ENCODE measurements around the gene SIGMAR1.
"Not testable (repeated sequence)": the region's sequence is repeated elsewhere in the genome, so short reads cannot be mapped to it uniquely, and the experiment has no call there.

The SIGMAR1 gene

GRCh38 chr9:34650816-34651215 lies 13.2 kb upstream of the SIGMAR1 start:
- DNase-seq (ENCODE audit: low read depth): no peak
- H3K4me3 ChIP-seq (ENCODE audit: low read length): no peak overlapping the region
- TF ChIP-seq CTCF (conservative IDR thresholded peaks at IDR 0.05; ENCODE audit: low read length): no peak

GRCh38 chr9:34648673-34649072 lies 11.1 kb upstream of the SIGMAR1 start:
- no peak for TF ChIP-seq CTCF (conservative IDR thresholded peaks at IDR 0.05; ENCODE audit: low read length)
- no peak for DNase-seq (ENCODE audit: low read depth)
- no peak overlapping the region for H3K4me3 ChIP-seq (ENCODE audit: low read length)

- no peak for TF ChIP-seq CTCF (conservative IDR thresholded peaks at IDR 0.05; ENCODE audit: low read length)
- H3K4me3 ChIP-seq (ENCODE audit: low read length): peak overlapping the region; percentile 88
- no peak for DNase-seq (ENCODE audit: low read depth)
Measured at GRCh38 chr9:34647651-34648050, 10.1 kb upstream of the SIGMAR1 start.

GRCh38 chr9:34647084-34647403 lies 9.5 kb upstream of the SIGMAR1 start:
- H3K4me3 ChIP-seq (ENCODE audit: low read length): peak overlapping the region; percentile 88
- DNase-seq (ENCODE audit: low read depth): no peak
- no peak for TF ChIP-seq CTCF (conservative IDR thresholded peaks at IDR 0.05; ENCODE audit: low read length)

- peak within 1 kb of the TSS; percentile 88 for H3K4me3 ChIP-seq (ENCODE audit: low read length)
- peak; percentile 61 for TF ChIP-seq CTCF (conservative IDR thresholded peaks at IDR 0.05; ENCODE audit: low read length)
- DNase-seq (ENCODE audit: low read depth): peak; percentile 81
Measured at GRCh38 chr9:34646211-34647083, 8.9 kb upstream of the SIGMAR1 start, which contains the start of gene GALT. Gene GALT (plus strand): TSS chr9:34646675. CDS start chr9:34646705, 30 bp downstream.

GRCh38 chr9:34644766-34645314 lies 7.3 kb upstream of the SIGMAR1 start:
- TF ChIP-seq CTCF (conservative IDR thresholded peaks at IDR 0.05; ENCODE audit: low read length): no peak
- no peak overlapping the region for H3K4me3 ChIP-seq (ENCODE audit: low read length)
- DNase-seq (ENCODE audit: low read depth): peak; percentile 49

GRCh38 chr9:34642679-34643078 lies 5.1 kb upstream of the SIGMAR1 start:
- no peak for TF ChIP-seq CTCF (conservative IDR thresholded peaks at IDR 0.05; ENCODE audit: low read length)
- H3K4me3 ChIP-seq (ENCODE audit: low read length): no peak overlapping the region
- no peak for DNase-seq (ENCODE audit: low read depth)

- not testable (repeated sequence) for DNase-seq (ENCODE audit: low read depth); H3K4me3 ChIP-seq (ENCODE audit: low read length)
Measured at GRCh38 chr9:34639322-34639721, 1.7 kb upstream of the SIGMAR1 start.
